Panc1 (cell line): ENCODE data around the gene SCNN1B.

ENCODE experiments used
- POLR2AphosphoS5 ChIP-seq: IDR thresholded peaks from 2 replicates; pipeline ENCODE4 v1.6.1; 2012; ENCODE audit warnings: mild to moderate bottlenecking, low read depth, low read length, moderate library complexity
- SIN3A ChIP-seq: IDR thresholded peaks from 2 replicates; pipeline ENCODE4 v1.6.1; 2012; ENCODE audit warnings: low read depth, mild to moderate bottlenecking, low read length, moderate library complexity, borderline replicate concordance; ENCODE audit not compliant: insufficient read depth
- TCF7L2 ChIP-seq: IDR thresholded peaks from 2 replicates; pipeline ENCODE4 v1.6.1; 2011; ENCODE audit warnings: mild to moderate bottlenecking, low read depth, low read length, inconsistent platforms
- TF ChIP-seq, protein P1 (sequence below): fragments of 450-650 bp; IDR thresholded peaks from 2 replicates; pipeline ENCODE4 v1.5.1; 2017; ENCODE audit warnings: mild to moderate bottlenecking
- TF ChIP-seq, protein P2 (sequence below), 2 experiments: IDR thresholded peaks; 2 replicates each; pipeline ENCODE4 v1.6.1; 2011 to 2012; ENCODE audit warnings: low read depth in 2 of 2, control low read depth in 1 of 2, low read length in 1 of 2, mild to moderate bottlenecking in 1 of 2, moderate library complexity in 1 of 2; ENCODE audit not compliant: insufficient read depth in 1 of 2

DNA sequence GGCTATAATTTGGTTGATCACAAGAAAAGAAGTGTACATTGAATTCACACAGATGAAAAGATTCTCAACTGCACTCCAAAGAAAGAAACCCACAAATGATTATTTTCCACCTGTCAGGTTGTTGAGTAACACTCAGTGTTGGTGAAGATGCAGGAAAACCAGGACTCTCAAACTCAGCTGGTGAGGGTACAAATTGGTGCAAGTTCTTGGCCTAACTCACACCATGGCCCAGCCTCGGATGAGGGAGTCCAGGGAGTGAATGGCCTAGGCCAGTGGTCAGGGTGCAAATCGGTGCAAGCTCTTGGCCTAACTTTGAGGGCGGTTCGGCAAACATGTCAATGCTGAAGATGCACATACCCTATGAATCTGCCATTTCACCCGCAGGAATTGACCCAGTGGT lies 8.6 kb downstream of the SCNN1B start:
- TF ChIP-seq, protein P1, sequence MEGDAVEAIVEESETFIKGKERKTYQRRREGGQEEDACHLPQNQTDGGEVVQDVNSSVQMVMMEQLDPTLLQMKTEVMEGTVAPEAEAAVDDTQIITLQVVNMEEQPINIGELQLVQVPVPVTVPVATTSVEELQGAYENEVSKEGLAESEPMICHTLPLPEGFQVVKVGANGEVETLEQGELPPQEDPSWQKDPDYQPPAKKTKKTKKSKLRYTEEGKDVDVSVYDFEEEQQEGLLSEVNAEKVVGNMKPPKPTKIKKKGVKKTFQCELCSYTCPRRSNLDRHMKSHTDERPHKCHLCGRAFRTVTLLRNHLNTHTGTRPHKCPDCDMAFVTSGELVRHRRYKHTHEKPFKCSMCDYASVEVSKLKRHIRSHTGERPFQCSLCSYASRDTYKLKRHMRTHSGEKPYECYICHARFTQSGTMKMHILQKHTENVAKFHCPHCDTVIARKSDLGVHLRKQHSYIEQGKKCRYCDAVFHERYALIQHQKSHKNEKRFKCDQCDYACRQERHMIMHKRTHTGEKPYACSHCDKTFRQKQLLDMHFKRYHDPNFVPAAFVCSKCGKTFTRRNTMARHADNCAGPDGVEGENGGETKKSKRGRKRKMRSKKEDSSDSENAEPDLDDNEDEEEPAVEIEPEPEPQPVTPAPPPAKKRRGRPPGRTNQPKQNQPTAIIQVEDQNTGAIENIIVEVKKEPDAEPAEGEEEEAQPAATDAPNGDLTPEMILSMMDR, result no peak
- TF ChIP-seq, protein P2, sequence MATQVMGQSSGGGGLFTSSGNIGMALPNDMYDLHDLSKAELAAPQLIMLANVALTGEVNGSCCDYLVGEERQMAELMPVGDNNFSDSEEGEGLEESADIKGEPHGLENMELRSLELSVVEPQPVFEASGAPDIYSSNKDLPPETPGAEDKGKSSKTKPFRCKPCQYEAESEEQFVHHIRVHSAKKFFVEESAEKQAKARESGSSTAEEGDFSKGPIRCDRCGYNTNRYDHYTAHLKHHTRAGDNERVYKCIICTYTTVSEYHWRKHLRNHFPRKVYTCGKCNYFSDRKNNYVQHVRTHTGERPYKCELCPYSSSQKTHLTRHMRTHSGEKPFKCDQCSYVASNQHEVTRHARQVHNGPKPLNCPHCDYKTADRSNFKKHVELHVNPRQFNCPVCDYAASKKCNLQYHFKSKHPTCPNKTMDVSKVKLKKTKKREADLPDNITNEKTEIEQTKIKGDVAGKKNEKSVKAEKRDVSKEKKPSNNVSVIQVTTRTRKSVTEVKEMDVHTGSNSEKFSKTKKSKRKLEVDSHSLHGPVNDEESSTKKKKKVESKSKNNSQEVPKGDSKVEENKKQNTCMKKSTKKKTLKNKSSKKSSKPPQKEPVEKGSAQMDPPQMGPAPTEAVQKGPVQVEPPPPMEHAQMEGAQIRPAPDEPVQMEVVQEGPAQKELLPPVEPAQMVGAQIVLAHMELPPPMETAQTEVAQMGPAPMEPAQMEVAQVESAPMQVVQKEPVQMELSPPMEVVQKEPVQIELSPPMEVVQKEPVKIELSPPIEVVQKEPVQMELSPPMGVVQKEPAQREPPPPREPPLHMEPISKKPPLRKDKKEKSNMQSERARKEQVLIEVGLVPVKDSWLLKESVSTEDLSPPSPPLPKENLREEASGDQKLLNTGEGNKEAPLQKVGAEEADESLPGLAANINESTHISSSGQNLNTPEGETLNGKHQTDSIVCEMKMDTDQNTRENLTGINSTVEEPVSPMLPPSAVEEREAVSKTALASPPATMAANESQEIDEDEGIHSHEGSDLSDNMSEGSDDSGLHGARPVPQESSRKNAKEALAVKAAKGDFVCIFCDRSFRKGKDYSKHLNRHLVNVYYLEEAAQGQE (IDR thresholded peaks at IDR 0.05; ENCODE audit: insufficient read depth in 1 of 2, low read depth in 2 of 2, low read length in 1 of 2), result no peak
- TF ChIP-seq POLR2AphosphoS5, result no peak
- no peak for TF ChIP-seq TCF7L2
- no peak for TF ChIP-seq SIN3A
